Loucy (cell line): Measurements from ENCODE around the gene GLT8D2.
"Not testable (repeated sequence)": the region's sequence is repeated elsewhere in the genome, so short reads cannot be mapped to it uniquely, and the experiment has no call there.

Source experiments
- H2AFZ ChIP-seq: fragments of 200-600 bp; sonication (generic); 2 replicates; pipeline ENCODE4 v1.6.0; 2016; ENCODE audit warnings: antibody characterized with exemption, mild to moderate bottlenecking, low read length, moderate library complexity
- H3F3A ChIP-seq: fragments of 200-600 bp; 2 replicates; pipeline ENCODE4 v1.6.0; 2016; ENCODE audit warnings: antibody characterized with exemption, low read depth, mild to moderate bottlenecking
- H3K27me3 ChIP-seq: fragments of 200-600 bp; sonication (generic); 2 replicates; pipeline ENCODE4 v1.6.1; 2014; ENCODE audit warnings: low read length, mild to moderate bottlenecking; ENCODE audit not compliant: insufficient read depth, poor library complexity, severe bottlenecking
- H3K36me3 ChIP-seq: fragments of 200-600 bp; sonication (generic); 2 replicates; pipeline ENCODE4 v1.6.1; 2016; ENCODE audit warnings: low read length; ENCODE audit not compliant: insufficient read depth
- H3K4me1 ChIP-seq: fragments of 200-600 bp; sonication (generic); 2 replicates; pipeline ENCODE4 v1.5.1; 2014; ENCODE audit warnings: low read length, mild to moderate bottlenecking; ENCODE audit not compliant: insufficient read depth, poor library complexity, severe bottlenecking
- H3K4me2 ChIP-seq: fragments of 200-600 bp; sonication (generic); 2 replicates; pipeline ENCODE4 v1.6.0; 2014; ENCODE audit warnings: antibody characterized with exemption, low read length, low read depth, mild to moderate bottlenecking; ENCODE audit not compliant: poor library complexity, severe bottlenecking
- H3K4me3 ChIP-seq: fragments of 200-600 bp; sonication (generic); 2 replicates; pipeline ENCODE4 v1.5.1; 2014; ENCODE audit warnings: low read length, mild to moderate bottlenecking, mixed read lengths; ENCODE audit not compliant: poor library complexity, severe bottlenecking
- H3K79me2 ChIP-seq: fragments of 200-600 bp; sonication (generic); 2 replicates; pipeline ENCODE4 v1.6.1; 2014; ENCODE audit warnings: low read length; ENCODE audit not compliant: insufficient read depth
- H3K9ac ChIP-seq: fragments of 200-600 bp; sonication (generic); 2 replicates; pipeline ENCODE4 v1.6.0; 2014; ENCODE audit warnings: mild to moderate bottlenecking, low read depth, low read length, moderate library complexity; ENCODE audit not compliant: poor library complexity, severe bottlenecking
- H3K9me2 ChIP-seq: fragments of 200-600 bp; sonication (generic); replicated peaks from 2 replicates; pipeline ENCODE4 v1.6.1; 2016; ENCODE audit warnings: low read depth, low read length, mixed read lengths
- H3K9me3 ChIP-seq: fragments of 200-600 bp; sonication (generic); 2 replicates; pipeline ENCODE4 v1.6.1; 2014; ENCODE audit warnings: mild to moderate bottlenecking, antibody characterized with exemption, low read length, low read depth; ENCODE audit not compliant: insufficient read depth
- H4K20me1 ChIP-seq: fragments of 200-600 bp; sonication (generic); 2 replicates; pipeline ENCODE4 v1.6.0; 2014; ENCODE audit warnings: antibody characterized with exemption, low read length, mild to moderate bottlenecking; ENCODE audit not compliant: insufficient read depth, poor library complexity, severe bottlenecking
- EZH2phosphoT487 ChIP-seq: fragments of 200-600 bp; IDR thresholded peaks from 2 replicates; pipeline ENCODE4 v1.6.1; 2018; ENCODE audit warnings: antibody characterized with exemption, mild to moderate bottlenecking, moderate library complexity, borderline replicate concordance
- TF ChIP-seq, protein P1 (sequence below): fragments of 200-600 bp; sonication (generic); conservative IDR thresholded peaks from 2 replicates; pipeline ENCODE4 v1.5.1; 2014; ENCODE audit warnings: mild to moderate bottlenecking, antibody characterized with exemption, low read length

Gene GLT8D2

GRCh38 chr12:104042580-104042979, 7.4 kb downstream of the GLT8D2 start:
- no peaks in the 10 kb centered on the region for H3K9me2 ChIP-seq
- no peaks in the 10 kb centered on the region for H3K9me3 ChIP-seq
- H3K4me1 ChIP-seq: peaks cover 8% of the 10 kb centered on the region
- H2AFZ ChIP-seq: no peak overlapping the region
- no peaks in the 10 kb centered on the region for H3K79me2 ChIP-seq
- H3K36me3 ChIP-seq: no peaks in the 10 kb centered on the region
- no peak for TF ChIP-seq EZH2phosphoT487
- TF ChIP-seq, protein P1, sequence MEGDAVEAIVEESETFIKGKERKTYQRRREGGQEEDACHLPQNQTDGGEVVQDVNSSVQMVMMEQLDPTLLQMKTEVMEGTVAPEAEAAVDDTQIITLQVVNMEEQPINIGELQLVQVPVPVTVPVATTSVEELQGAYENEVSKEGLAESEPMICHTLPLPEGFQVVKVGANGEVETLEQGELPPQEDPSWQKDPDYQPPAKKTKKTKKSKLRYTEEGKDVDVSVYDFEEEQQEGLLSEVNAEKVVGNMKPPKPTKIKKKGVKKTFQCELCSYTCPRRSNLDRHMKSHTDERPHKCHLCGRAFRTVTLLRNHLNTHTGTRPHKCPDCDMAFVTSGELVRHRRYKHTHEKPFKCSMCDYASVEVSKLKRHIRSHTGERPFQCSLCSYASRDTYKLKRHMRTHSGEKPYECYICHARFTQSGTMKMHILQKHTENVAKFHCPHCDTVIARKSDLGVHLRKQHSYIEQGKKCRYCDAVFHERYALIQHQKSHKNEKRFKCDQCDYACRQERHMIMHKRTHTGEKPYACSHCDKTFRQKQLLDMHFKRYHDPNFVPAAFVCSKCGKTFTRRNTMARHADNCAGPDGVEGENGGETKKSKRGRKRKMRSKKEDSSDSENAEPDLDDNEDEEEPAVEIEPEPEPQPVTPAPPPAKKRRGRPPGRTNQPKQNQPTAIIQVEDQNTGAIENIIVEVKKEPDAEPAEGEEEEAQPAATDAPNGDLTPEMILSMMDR: no peak
- no peak overlapping the region for H3K9ac ChIP-seq
- no peaks in the 10 kb centered on the region for H3K27me3 ChIP-seq
- H3F3A ChIP-seq: no peaks in the 10 kb centered on the region
- no peaks in the 10 kb centered on the region for H4K20me1 ChIP-seq
- no peak overlapping the region for H3K4me2 ChIP-seq
- H3K4me3 ChIP-seq: no peak overlapping the region

GRCh38 chr12:104039769-104040168, 10.2 kb downstream of the GLT8D2 start:
- not testable (repeated sequence) for H3K4me2 ChIP-seq, H3K79me2 ChIP-seq, H3F3A ChIP-seq, H3K36me3 ChIP-seq, H2AFZ ChIP-seq, H3K4me1 ChIP-seq, H3K4me3 ChIP-seq, H3K9me3 ChIP-seq, H3K9me2 ChIP-seq, H3K9ac ChIP-seq, H4K20me1 ChIP-seq, H3K27me3 ChIP-seq

DNA sequence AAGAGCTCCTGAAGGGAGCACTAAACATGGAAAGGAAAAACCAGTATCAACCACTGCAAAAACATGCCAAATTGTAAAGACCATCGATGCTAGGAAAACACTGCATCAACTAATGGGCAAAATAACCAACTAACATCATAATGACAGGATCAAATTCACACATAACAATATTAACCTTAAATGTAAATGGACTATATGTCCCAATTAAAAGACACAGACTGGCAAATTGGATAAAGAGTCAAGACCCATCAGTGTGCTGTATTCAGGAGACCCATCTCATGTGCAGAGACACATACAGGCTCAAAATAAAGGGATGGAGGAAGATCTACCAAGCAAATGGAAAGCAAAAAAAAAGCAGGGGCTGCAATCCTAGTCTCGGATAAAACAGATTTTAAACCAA, 13.8 kb downstream of the GLT8D2 start:
- H3K79me2 ChIP-seq, H4K20me1 ChIP-seq, H3K4me3 ChIP-seq, H3K9ac ChIP-seq, H3K36me3 ChIP-seq, H3K27me3 ChIP-seq, H3K9me2 ChIP-seq, H3K4me2 ChIP-seq, H2AFZ ChIP-seq, H3F3A ChIP-seq, H3K4me1 ChIP-seq, H3K9me3 ChIP-seq: not testable (repeated sequence)

DNA sequence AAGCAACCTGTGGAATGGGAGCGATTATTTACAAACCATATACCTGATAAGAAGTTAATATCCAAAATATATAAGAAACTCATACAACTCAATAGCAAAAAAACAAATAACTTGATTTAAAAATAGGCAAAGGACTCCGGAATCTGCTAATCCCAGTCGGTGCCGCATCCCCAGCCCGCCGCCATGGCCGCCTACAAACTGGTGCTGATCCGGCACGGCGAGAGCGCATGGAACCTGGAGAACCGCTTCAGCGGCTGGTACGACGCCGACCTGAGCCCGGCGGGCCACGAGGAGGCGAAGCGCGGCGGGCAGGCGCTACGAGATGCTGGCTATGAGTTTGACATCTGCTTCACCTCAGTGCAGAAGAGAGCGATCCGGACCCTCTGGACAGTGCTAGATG, 19.4 kb downstream of the GLT8D2 start:
- H3K36me3 ChIP-seq, H3K9me3 ChIP-seq, H3K79me2 ChIP-seq, H3K9me2 ChIP-seq, H3F3A ChIP-seq, H3K4me3 ChIP-seq, H3K27me3 ChIP-seq, H2AFZ ChIP-seq, H3K9ac ChIP-seq, H3K4me2 ChIP-seq, H4K20me1 ChIP-seq: not testable (repeated sequence)
- H3K4me1 ChIP-seq: peaks cover 13% of the 10 kb centered on the region
